GM10248 (cell line): ENCODE measurements around the gene PDCD6IP.

ENCODE experiments used
- CTCF ChIA-PET: fragments of 300-600 bp; sonication (Branson Sonifier 250); formaldehyde crosslinking; extraction: SDS; loops from one replicate; lab custom pipeline; 2021; ENCODE audit warnings: antibody characterized with exemption; lab: Yijun Ruan, JAX
- POLR2A ChIA-PET: fragments of 350-650 bp; sonication (Branson Sonifier 250); formaldehyde crosslinking; extraction: SDS; loops from one replicate; lab custom pipeline; 2020; ENCODE audit warnings: antibody characterized with exemption; lab: Yijun Ruan, JAX
- DNase-seq: peaks from one replicate; pipeline ENCODE4 v3.0.0; 2012; ENCODE audit errors: extremely low spot score
- TF ChIP-seq, protein P1 (sequence below): IDR thresholded peaks from 2 replicates; pipeline ENCODE4 v1.5.1; 2012; ENCODE audit warnings: mild to moderate bottlenecking, low read depth; ENCODE audit errors: extremely low read depth, missing control alignments, control extremely low read depth

Gene PDCD6IP

DNA sequence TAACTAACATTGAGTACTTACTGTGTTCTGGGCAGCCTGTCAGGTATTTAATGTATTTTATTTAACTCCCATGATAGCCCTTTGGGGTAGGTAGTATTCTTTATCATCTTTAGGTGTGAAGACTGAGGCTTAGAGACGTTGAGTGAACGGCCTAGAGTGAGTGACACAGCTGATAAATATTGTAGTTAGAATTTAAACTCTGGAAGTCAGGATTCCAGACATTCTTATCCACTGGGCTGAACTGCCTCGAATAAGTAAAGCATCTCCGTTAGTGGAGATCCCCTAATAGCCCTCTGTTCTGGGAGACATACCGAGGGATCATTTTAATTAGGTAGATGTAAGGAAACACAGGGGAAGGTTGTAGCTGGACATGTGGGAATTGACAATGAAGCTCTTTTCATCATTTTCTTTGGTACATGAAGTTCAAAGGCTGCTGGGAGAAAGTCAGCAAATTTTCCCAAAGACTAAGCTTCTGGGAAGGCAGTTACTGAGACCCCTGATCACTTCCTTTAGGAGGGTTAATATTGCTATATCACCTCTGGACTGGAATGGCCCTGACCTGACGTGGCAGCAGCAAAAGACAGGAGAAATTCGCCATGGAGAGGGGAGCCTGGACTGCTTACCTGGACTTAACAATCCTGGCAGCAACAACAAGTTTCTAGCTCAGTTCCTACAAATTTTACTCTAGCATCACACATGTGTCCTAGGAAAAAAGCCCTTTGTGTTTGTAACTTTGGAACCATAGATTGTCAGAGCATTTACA, 11.7 kb upstream of the PDCD6IP start:
- TF ChIP-seq, protein P1, sequence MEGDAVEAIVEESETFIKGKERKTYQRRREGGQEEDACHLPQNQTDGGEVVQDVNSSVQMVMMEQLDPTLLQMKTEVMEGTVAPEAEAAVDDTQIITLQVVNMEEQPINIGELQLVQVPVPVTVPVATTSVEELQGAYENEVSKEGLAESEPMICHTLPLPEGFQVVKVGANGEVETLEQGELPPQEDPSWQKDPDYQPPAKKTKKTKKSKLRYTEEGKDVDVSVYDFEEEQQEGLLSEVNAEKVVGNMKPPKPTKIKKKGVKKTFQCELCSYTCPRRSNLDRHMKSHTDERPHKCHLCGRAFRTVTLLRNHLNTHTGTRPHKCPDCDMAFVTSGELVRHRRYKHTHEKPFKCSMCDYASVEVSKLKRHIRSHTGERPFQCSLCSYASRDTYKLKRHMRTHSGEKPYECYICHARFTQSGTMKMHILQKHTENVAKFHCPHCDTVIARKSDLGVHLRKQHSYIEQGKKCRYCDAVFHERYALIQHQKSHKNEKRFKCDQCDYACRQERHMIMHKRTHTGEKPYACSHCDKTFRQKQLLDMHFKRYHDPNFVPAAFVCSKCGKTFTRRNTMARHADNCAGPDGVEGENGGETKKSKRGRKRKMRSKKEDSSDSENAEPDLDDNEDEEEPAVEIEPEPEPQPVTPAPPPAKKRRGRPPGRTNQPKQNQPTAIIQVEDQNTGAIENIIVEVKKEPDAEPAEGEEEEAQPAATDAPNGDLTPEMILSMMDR: no peak
- ChIA-PET POLR2A (no interaction called here), CTCF (interaction anchor here (0.5 to 8.5 kb wide), 66 partner anchors 9 to 1050 kb away, joined by 3 to 106 read pairs (median 4); partner anchors contain the start of genes PDCD6IP and UBP1)
- DNase-seq: no peak

DNA sequence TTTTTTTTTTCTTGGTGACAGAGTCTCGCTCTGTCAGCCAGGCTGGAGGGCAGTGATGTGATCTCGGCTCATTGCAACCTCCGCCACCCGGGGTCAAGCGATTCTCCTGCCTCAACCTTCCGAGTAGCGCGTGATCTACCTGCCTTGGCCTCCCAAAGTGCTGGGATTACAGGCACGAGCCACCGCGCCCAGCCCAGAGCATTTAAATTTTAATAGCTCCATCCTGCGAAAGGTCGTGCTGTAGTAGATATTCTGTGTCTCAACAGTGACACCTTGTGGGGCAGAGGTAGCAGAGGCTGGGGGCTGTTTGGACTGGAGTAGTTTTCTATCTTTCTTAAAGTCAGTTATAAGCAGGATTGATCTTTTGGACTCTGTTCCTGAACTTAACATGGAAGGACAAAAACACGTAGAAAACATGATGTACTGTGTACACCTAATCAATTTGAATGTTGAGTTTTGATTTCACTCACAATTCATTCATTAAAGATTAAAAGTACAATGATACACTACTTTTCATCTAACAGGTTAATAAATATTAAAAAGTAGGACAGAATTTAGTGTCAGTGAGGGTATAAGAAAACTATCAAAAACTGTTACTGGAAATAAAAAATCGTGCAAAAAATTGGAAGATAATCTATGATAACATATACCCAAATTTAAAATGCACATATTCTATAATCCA, 11.0 kb upstream of the PDCD6IP start:
- peak; percentile 66 for DNase-seq
- TF ChIP-seq, protein P1: peak; percentile 85
- CTCF ChIA-PET: interaction anchor here (0.5 to 8.5 kb wide), 65 partner anchors 8 to 1051 kb away, joined by 3 to 106 read pairs (median 4); partner anchors contain the start of genes PDCD6IP and UBP1
- POLR2A ChIA-PET: no interaction called here

DNA sequence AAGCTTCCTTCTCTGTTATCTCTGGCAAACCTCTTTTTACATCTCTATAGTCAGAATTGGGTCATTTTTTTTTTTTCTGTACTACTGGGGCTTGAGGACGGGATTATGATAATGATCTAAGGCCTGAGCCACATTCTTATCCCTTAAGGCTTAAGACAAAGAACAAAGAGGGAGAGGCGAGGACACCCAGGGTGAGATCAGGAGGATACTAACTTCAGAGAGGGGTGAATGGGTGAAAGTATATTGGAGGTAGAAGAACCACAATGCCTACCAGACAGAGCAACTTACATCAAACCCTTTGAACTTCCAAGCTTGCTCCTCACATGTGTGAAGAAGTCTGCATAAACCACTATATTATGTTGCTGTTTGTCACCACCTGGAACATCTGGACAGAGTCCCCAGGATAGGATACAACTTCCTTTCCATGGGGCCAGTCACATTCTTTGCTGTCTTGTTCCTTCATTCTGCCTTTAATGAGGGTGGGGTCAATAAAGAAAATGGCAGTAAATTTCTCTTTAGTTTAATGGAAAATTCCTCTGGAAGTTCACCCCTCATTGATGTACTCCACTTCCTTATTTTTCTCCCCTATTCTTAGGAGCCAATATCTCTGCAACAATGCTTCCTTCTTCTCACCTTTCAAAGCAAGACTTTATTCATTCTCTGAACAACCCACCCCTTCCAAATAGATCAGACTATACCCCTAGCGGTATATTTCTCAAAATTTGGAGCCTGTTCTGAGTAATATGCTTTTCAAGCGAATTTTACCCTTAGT, 9.1 kb upstream of the PDCD6IP start:
- TF ChIP-seq, protein P1: no peak
- CTCF ChIA-PET: interaction anchor here (1.3 to 8.5 kb wide), 7 partner anchors 11 to 658 kb away, joined by 4 to 106 read pairs (median 30); partner anchors contain the start of gene PDCD6IP
- POLR2A ChIA-PET: no interaction called here
- DNase-seq: no peak

DNA sequence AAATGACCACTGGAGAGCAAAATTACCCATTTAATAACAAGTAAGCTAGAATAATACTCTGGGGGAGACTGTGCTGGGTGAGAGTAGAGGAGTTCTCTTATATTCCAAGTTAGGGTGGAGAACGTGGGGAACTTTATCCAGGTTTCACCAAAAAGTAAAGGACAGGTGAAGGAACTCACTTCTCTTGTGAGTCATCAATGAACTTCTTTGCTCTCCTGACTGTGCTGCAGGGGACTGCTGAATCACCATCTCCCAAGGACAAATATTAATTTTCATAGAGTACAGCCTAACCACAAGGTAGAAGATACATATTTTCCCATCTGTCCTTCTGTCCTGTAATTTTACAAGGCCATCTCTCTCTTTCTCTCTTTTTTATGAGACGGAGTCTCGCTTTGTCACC, 8.3 kb upstream of the PDCD6IP start:
- TF ChIP-seq, protein P1: no peak
- CTCF ChIA-PET: interaction anchor here (2.1 to 8.5 kb wide), 4 partner anchors 10 to 658 kb away, joined by 7 to 106 read pairs (median 34); partner anchors contain the start of gene PDCD6IP
- DNase-seq: no peak
- POLR2A ChIA-PET: no interaction called here

DNA sequence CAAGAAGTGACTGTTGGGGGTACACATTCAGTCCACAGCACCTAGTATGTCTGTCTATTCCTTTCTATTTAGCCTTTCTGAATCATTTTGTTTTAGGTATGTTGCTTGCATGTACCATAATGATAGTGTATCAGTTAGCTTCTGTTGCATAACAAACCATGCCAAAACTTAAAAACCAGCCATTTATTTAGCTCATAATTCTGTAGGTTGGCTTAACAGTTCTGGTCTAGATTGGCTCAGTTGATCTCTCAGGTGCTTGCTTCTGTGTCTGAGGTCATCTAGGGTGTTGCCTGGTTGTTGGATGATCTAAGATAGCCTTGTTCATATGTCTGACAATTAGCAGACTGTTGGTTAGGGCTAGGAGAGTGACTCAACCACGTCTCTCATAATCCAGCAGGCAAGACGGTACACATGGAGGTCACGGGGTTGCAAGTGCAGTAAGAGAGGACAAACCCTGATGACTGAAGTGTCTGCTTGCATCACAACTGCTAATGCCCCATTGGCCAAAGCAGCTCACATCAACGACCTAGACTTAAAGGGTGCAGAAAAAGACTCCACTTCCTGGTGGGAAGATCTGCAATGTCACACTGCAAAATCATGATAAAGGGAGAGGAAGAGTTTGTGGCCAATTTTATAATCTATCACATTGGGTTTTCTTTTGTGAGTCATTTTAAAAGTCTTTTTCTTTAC, 6.8 kb upstream of the PDCD6IP start:
- POLR2A ChIA-PET: no interaction called here
- TF ChIP-seq, protein P1: no peak
- CTCF ChIA-PET: interaction anchor here (1.5 to 8.5 kb wide), 3 partner anchors 15 to 419 kb away, joined by 3 to 106 read pairs (median 7); no protein-coding TSS in a partner anchor
- DNase-seq: no peak
